ENCODE measurements around the gene XKRX.

Gene XKRX

DNA sequence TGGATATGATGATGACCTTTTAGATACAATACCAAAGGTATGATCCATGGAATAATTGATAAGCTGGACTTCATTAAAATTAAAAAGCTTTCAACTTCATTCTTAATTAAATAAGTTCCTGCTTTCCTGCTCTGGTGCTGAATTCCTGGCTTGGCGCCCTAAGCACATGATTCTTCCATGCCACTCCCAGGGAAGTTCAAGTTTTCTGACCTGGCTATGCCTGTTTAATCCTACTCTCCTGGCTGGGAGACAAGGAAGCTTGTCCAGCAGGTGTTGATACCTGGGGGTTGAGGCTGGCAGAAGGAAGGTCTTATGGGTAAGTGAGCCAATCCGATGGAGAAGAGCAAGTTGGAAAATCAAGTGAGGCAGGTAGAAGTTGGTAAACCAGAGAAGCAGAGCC, 24.3 kb downstream of the XKRX start:
- DNase-seq (ENCODE audit: low read depth): no peak
- TF ChIP-seq MYC (IDR thresholded peaks at IDR 0.05; ENCODE audit: low read depth, low read length) (no peak), POLR2A (IDR thresholded peaks at IDR 0.05; ENCODE audit: extremely low read depth, insufficient read length) (no peak)
- TF ChIP-seq, protein P1, sequence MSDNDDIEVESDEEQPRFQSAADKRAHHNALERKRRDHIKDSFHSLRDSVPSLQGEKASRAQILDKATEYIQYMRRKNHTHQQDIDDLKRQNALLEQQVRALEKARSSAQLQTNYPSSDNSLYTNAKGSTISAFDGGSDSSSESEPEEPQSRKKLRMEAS (IDR thresholded peaks at IDR 0.05; ENCODE audit: low read depth, low read length): no peak
- TF ChIP-seq, protein P2, sequence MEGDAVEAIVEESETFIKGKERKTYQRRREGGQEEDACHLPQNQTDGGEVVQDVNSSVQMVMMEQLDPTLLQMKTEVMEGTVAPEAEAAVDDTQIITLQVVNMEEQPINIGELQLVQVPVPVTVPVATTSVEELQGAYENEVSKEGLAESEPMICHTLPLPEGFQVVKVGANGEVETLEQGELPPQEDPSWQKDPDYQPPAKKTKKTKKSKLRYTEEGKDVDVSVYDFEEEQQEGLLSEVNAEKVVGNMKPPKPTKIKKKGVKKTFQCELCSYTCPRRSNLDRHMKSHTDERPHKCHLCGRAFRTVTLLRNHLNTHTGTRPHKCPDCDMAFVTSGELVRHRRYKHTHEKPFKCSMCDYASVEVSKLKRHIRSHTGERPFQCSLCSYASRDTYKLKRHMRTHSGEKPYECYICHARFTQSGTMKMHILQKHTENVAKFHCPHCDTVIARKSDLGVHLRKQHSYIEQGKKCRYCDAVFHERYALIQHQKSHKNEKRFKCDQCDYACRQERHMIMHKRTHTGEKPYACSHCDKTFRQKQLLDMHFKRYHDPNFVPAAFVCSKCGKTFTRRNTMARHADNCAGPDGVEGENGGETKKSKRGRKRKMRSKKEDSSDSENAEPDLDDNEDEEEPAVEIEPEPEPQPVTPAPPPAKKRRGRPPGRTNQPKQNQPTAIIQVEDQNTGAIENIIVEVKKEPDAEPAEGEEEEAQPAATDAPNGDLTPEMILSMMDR (IDR thresholded peaks at IDR 0.05; ENCODE audit: low read depth, low read length): no peak
- H3K4me3 ChIP-seq (ENCODE audit: low read depth, low read length): no peak overlapping the region

DNA sequence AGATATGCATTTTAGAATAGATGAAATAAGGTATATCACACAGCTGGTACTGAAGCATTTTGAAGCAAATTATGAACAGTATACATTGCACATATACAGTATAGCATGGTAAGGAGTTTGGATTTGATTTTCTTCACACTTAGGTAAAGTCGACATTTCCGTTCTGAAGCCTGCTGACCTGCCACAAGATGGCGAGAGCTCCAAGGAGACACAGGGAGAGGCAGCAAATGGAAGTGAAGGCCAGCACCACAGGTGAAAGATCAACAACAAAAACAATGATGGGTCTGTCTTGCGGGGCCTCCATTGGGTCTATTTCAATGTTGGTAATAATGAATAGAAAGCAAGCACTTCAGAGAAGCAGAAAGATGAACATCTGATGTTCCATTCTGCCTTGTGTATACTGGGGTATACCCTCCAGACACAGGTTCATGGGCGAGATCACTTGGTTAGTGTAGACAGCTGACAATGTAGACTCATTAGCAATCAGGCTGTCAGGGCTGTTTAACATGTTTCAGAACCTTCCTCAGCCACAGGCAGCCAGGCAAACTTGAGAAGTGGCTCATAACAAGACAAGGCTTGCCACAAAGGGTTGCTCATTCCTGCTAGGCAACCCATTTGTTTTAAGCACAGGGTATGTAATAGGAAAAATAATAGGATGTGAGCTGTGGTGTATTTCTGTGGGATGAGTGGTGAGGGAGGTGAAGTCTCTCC, 33.2 kb downstream of the XKRX start:
- DNase-seq (ENCODE audit: low read depth): peak; percentile 33
- TF ChIP-seq POLR2A (IDR thresholded peaks at IDR 0.05; ENCODE audit: extremely low read depth, insufficient read length): no peak
- TF ChIP-seq, protein P2 (IDR thresholded peaks at IDR 0.05; ENCODE audit: low read depth, low read length): peak; percentile 29
- no peak overlapping the region for H3K4me3 ChIP-seq (ENCODE audit: low read depth, low read length)

DNA sequence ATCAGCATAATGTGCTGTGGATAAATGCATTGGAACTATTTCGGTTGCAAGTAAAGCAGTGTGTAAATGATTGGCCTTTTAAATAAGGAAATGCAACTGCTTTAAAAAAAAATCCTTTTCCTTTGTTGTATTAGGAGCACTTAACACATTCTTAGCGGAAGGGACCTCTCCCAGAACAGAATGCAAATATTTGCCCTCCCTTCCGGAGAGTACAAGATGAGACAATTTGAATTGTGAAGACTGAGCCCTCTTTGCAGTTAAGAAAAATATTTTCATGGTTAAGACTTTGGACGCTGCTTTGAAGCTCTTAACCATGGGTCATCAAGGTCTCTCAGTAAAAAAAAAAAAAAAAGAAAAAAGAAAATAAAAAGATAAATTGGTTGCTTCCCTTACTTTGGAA, 45.1 kb downstream of the XKRX start:
- no peak for DNase-seq (ENCODE audit: low read depth)
- TF ChIP-seq MYC (IDR thresholded peaks at IDR 0.05; ENCODE audit: low read depth, low read length) (no peak), POLR2A (IDR thresholded peaks at IDR 0.05; ENCODE audit: extremely low read depth, insufficient read length) (no peak)
- TF ChIP-seq, protein P1 (IDR thresholded peaks at IDR 0.05; ENCODE audit: low read depth, low read length): no peak
- TF ChIP-seq, protein P2 (IDR thresholded peaks at IDR 0.05; ENCODE audit: low read depth, low read length): no peak
- H3K4me3 ChIP-seq (ENCODE audit: low read depth, low read length): no peak overlapping the region

DNA sequence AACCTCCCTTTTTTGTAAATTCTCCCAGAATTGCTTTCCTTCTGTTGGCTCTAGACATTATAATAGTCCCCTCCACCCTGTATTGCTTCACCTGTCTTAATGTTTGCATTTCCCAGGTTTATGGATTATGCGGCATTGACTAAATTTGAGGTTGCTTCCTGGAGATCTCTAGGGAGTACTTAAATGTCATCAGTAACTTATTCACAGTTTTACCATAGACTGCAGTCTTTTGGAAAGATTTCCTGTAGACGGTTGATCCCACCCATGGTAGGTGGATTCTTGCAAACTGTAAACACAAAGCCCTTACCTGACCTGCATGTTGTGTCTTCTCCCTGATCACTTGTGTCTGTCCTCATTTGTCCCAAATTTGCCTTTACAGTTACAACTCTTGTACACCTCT, 48.3 kb downstream of the XKRX start:
- H3K4me3 ChIP-seq (ENCODE audit: low read depth, low read length): no peak overlapping the region
- no peak for DNase-seq (ENCODE audit: low read depth)
- TF ChIP-seq, protein P1 (IDR thresholded peaks at IDR 0.05; ENCODE audit: low read depth, low read length): no peak
- TF ChIP-seq, protein P2 (IDR thresholded peaks at IDR 0.05; ENCODE audit: low read depth, low read length): no peak
- no peak for TF ChIP-seq MYC (IDR thresholded peaks at IDR 0.05; ENCODE audit: low read depth, low read length)
- TF ChIP-seq POLR2A (IDR thresholded peaks at IDR 0.05; ENCODE audit: extremely low read depth, insufficient read length): no peak

DNA sequence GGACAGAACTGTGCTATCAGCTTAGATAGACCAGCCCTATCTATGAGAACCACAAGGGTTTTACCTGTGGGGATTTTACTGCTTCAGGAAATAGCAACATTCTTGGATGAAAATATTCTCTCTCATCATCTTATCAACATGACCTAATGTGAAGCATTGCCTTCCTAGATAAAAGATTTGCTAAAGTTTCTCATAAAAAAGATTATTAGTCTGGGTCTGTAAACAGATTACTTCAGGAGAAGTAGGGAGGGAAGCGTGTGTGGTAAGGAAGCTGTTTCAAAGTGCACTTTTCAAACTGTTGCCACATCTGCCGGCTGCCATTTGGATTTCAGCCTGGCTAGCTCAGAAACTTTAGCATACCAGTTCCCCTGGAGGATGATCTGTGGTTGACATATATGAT, 54.4 kb downstream of the XKRX start, which contains the start of gene NOX1:
TSS of gene NOX1 (minus strand) at position 35 of the 400 bp plus-strand sequence. CDS start 220 bp downstream, outside the sequence.
- TF ChIP-seq MYC (IDR thresholded peaks at IDR 0.05; ENCODE audit: low read depth, low read length): no peak
- TF ChIP-seq, protein P1 (IDR thresholded peaks at IDR 0.05; ENCODE audit: low read depth, low read length): no peak
- TF ChIP-seq, protein P2 (IDR thresholded peaks at IDR 0.05; ENCODE audit: low read depth, low read length): no peak
- TF ChIP-seq POLR2A (IDR thresholded peaks at IDR 0.05; ENCODE audit: extremely low read depth, insufficient read length): no peak
- DNase-seq (ENCODE audit: low read depth): no peak
- H3K4me3 ChIP-seq (ENCODE audit: low read depth, low read length): no peak within 1 kb of the TSS

Measured in NB4 (cell line).